Neural crest cell (in vitro differentiated cells): Measurements from ENCODE around the gene TSPAN14. TPM values are rescaled to one million over a fixed set of nuclear protein-coding genes. Genes with fewer than 3 reads are reported as not detected.

Source experiments
- DNase-seq: peaks from one replicate; pipeline ENCODE4 v3.0.0; 2021; ENCODE audit warnings: low read depth, mixed read lengths, low spot score
- H3K27ac Mint-ChIP-seq: one replicate; pipeline ENCODE4 v1.8.0; 2021; ENCODE audit warnings: mild to moderate bottlenecking, mixed read lengths; ENCODE audit not compliant: unreplicated experiment
- H3K27me3 Mint-ChIP-seq: 2 replicates; pipeline ENCODE4 v1.8.0; 2021; ENCODE audit warnings: low read depth, mild to moderate bottlenecking, mixed read lengths
- H3K36me3 Mint-ChIP-seq: 2 replicates; pipeline ENCODE4 v1.8.0; 2021; ENCODE audit warnings: low read depth, mild to moderate bottlenecking, mixed read lengths
- H3K4me1 Mint-ChIP-seq: 2 replicates; pipeline ENCODE4 v1.8.0; 2021; ENCODE audit warnings: mixed read lengths
- H3K4me3 Mint-ChIP-seq: one replicate; pipeline ENCODE4 v1.8.0; 2021; ENCODE audit warnings: mild to moderate bottlenecking, mixed read lengths
- H3K9me3 Mint-ChIP-seq: 2 replicates; pipeline ENCODE4 v1.8.0; 2021; ENCODE audit warnings: mixed read lengths
- CTCF ChIP-seq: fragments of 200-600 bp; sonication (generic); conservative IDR thresholded peaks from 2 replicates; pipeline ENCODE4 v1.5.0; 2021; ENCODE audit warnings: antibody characterized with exemption, mild to moderate bottlenecking
- total RNA-seq: library from RNA; stranded (reverse); gene quantifications from 2 replicates; pipeline ENCODE4 v1.2.1, GENCODE V29; 2021

The TSPAN14 gene
- total RNA-seq, 1 donor from 2014 or later: 140 TPM

- H3K27ac Mint-ChIP-seq: no peak within 1 kb of the TSS
These were observed 83.8 kb downstream of the TSPAN14 start, which contains the start of gene SH2D4B for GRCh38 chr10:80537736-80538480. TSS of gene SH2D4B (plus strand) at chr10:80537902. CDS start at chr10:80538332, 430 bp downstream.

GRCh38 chr10:80538481-80539185 is 84.5 kb downstream of the TSPAN14 start:
- H3K27me3 Mint-ChIP-seq: no peaks in the 10 kb centered on the region
- no peak for DNase-seq
- no peaks in the 10 kb centered on the region for H3K4me1 Mint-ChIP-seq
- TF ChIP-seq CTCF: no peak
- no peaks in the 10 kb centered on the region for H3K9me3 Mint-ChIP-seq
- no peak overlapping the region for H3K27ac Mint-ChIP-seq
- no peak overlapping the region for H3K4me3 Mint-ChIP-seq
- peaks cover 10% of the 10 kb centered on the region for H3K36me3 Mint-ChIP-seq

More at GRCh38 chr10:80537736-80538480, 83.8 kb downstream of the TSPAN14 start, which contains the start of gene SH2D4B:
- H3K9me3 Mint-ChIP-seq: no peaks in the 10 kb centered on the region
- no peak within 1 kb of the TSS for H3K4me3 Mint-ChIP-seq
- H3K36me3 Mint-ChIP-seq: peaks cover 11% of the 10 kb centered on the region
- H3K27me3 Mint-ChIP-seq: no peaks in the 10 kb centered on the region
- DNase-seq: no peak
- no peaks in the 10 kb centered on the region for H3K4me1 Mint-ChIP-seq
- TF ChIP-seq CTCF: no peak

- Mint-ChIP-seq H3K27ac (no peak overlapping the region), H3K36me3 (peaks cover 10% of the 10 kb centered on the region), H3K4me1 (no peaks in the 10 kb centered on the region), H3K27me3 (no peaks in the 10 kb centered on the region), H3K9me3 (no peaks in the 10 kb centered on the region), H3K4me3 (no peak overlapping the region)
- DNase-seq: no peak
- TF ChIP-seq CTCF: no peak
These were observed 85.4 kb downstream of the TSPAN14 start for GRCh38 chr10:80539421-80540031.

GRCh38 chr10:80540136-80540535 is 86.0 kb downstream of the TSPAN14 start:
- Mint-ChIP-seq H3K36me3 (peaks cover 10% of the 10 kb centered on the region), H3K4me3 (no peak overlapping the region), H3K27me3 (no peaks in the 10 kb centered on the region), H3K4me1 (no peaks in the 10 kb centered on the region), H3K27ac (no peak overlapping the region), H3K9me3 (no peaks in the 10 kb centered on the region)
- TF ChIP-seq CTCF: no peak
- no peak for DNase-seq

- DNase-seq: no peak
- no peak for TF ChIP-seq CTCF
- no peak overlapping the region for H3K4me3 Mint-ChIP-seq
- peaks cover 7% of the 10 kb centered on the region for H3K36me3 Mint-ChIP-seq
- no peaks in the 10 kb centered on the region for H3K4me1 Mint-ChIP-seq
- H3K27ac Mint-ChIP-seq: no peak overlapping the region
- H3K9me3 Mint-ChIP-seq: no peaks in the 10 kb centered on the region
- no peaks in the 10 kb centered on the region for H3K27me3 Mint-ChIP-seq
These were observed 86.5 kb downstream of the TSPAN14 start for GRCh38 chr10:80540618-80540980.
